ENCODE measurements around the gene SGCE.

Gene SGCE

GRCh38 chr7:94561841-94562514 is 94.0 kb downstream of the SGCE start:
- no peak for DNase-seq

- no peak for DNase-seq
Observed at GRCh38 chr7:94559972-94560371, 96.0 kb downstream of the SGCE start.

DNA sequence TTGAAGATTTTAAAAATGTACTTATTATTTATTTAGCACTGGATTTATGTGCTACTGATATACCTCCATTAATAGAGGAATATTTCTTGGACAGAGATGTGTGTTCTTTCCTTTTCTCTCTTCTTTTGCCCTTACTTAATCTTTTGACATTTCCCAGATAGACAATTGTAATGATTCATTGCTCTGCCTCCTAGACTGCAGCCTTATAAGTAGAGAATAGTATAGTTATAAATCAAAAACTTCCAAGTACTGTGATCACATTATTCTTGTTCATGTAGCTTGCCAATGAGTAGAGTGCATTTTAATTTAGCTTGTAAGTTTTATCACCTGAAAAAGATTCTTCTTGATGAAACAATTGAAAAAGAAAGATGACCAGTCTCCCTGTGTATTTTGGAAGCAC is 98.7 kb downstream of the SGCE start:
- DNase-seq, result no peak

DNA sequence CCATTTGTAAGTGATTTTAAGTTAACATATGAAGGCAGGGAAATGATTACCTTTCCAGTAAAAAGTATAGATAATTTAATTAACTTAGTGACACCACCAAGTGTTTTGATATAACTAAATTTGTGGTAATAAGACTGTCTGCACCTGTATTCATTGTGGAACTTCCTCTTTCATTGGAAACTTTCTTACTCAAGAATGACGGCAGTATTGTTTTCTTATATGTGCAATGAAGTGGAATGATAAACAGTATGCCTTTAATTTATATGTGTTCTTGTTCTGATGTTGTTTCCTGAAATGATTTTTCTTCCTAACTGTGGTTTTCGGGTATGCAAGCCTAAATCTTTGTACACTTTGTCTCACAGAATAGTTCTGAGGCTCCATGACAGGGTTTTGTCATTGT is 99.9 kb downstream of the SGCE start:
- DNase-seq, result no peak

GRCh38 chr7:94547126-94547525 is 108.8 kb downstream of the SGCE start:
- DNase-seq, result no peak

DNA sequence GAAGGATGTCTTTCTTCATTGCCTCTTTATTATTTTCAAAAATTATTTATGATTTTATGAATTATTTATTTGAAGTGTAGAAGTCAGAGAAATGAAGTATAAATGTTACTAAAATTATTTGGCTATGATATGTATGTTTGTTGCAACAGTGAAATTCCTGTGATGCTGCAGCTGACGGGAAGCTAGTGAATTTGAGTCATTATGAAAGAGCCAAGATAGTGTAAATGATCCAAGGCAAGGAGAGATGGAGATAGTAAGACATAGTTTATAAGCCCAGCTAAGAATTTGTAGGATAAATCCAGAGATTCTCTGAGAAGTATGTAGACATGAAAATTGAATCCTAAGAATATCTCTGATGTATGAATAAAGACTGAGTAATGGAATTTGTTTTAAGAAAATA is 115.5 kb downstream of the SGCE start:
- DNase-seq, result no peak
